Measurements from ENCODE around the gene RPTOR. TPM values are rescaled to one million over a fixed set of nuclear protein-coding genes. Genes with fewer than 3 reads are reported as not detected.

RPTOR gene
- polyA plus RNA-seq, 1 donor = 23.9 TPM

- no peak for DNase-seq (ENCODE audit: low read depth)
These were observed 284.7 kb downstream of the RPTOR start for GRCh38 chr17:80829166-80829813.

- no peak for DNase-seq (ENCODE audit: low read depth)
These were observed 285.6 kb downstream of the RPTOR start for GRCh38 chr17:80830020-80830780.

- no peak for DNase-seq (ENCODE audit: low read depth)
These were observed 286.9 kb downstream of the RPTOR start for GRCh38 chr17:80831491-80831890.

- no peak for DNase-seq (ENCODE audit: low read depth)
These were observed 287.6 kb downstream of the RPTOR start for GRCh38 chr17:80832266-80832676.

GRCh38 chr17:80832888-80833583, 288.4 kb downstream of the RPTOR start:
- peak; percentile 90 for DNase-seq (ENCODE audit: low read depth)

- peak; percentile 31 for DNase-seq (ENCODE audit: low read depth)
These were observed 289.6 kb downstream of the RPTOR start for GRCh38 chr17:80833952-80834892.

- DNase-seq (ENCODE audit: low read depth) = no peak
These were observed 290.2 kb downstream of the RPTOR start for GRCh38 chr17:80834893-80835275.

GRCh38 chr17:80835816-80836657, 291.4 kb downstream of the RPTOR start:
- no peak for DNase-seq (ENCODE audit: low read depth)

- DNase-seq (ENCODE audit: low read depth) = no peak
These were observed 292.0 kb downstream of the RPTOR start for GRCh38 chr17:80836658-80836965.

- no peak for DNase-seq (ENCODE audit: low read depth)
These were observed 292.4 kb downstream of the RPTOR start for GRCh38 chr17:80836971-80837481.

GRCh38 chr17:80837711-80838110, 293.1 kb downstream of the RPTOR start:
- DNase-seq (ENCODE audit: low read depth) = no peak

GRCh38 chr17:80838311-80839025, 293.8 kb downstream of the RPTOR start:
- no peak for DNase-seq (ENCODE audit: low read depth)

GRCh38 chr17:80839026-80839345, 294.3 kb downstream of the RPTOR start:
- DNase-seq (ENCODE audit: low read depth) = no peak

- DNase-seq (ENCODE audit: low read depth) = no peak
These were observed 294.9 kb downstream of the RPTOR start for GRCh38 chr17:80839511-80839941.

- DNase-seq (ENCODE audit: low read depth) = no peak
These were observed 295.3 kb downstream of the RPTOR start for GRCh38 chr17:80839970-80840369.

GRCh38 chr17:80842456-80843013, 297.9 kb downstream of the RPTOR start:
- DNase-seq (ENCODE audit: low read depth) = no peak

GRCh38 chr17:80843741-80844156, 299.1 kb downstream of the RPTOR start:
- no peak for DNase-seq (ENCODE audit: low read depth)

GRCh38 chr17:80844418-80844990, 299.9 kb downstream of the RPTOR start:
- no peak for DNase-seq (ENCODE audit: low read depth)
